Astrocyte (in vitro differentiated cells and primary cell): ENCODE results near the gene SLC10A4. TPM values are rescaled to one million over a fixed set of nuclear protein-coding genes. Genes with fewer than 3 reads are reported as not detected.

Source experiments
- DNase-seq: peaks from one replicate; pipeline ENCODE4 v3.0.0-alpha.2; 2010; ENCODE audit warnings: low read depth
- FAIRE-seq: peaks from 2 replicates; lab custom pipeline; 2011; peaks lifted over from hg19 to GRCh38; lab: Jason Lieb, UNC
- H2AFZ ChIP-seq: 2 replicates; pipeline ENCODE4 v1.6.0; 2012; ENCODE audit warnings: low read depth, low read length, inconsistent platforms
- H3K27ac ChIP-seq: 2 replicates; pipeline ENCODE4 v1.5.1; 2011; ENCODE audit warnings: low read depth, low read length, inconsistent platforms
- H3K27me3 ChIP-seq: 2 replicates; pipeline ENCODE4 v1.6.0; 2011; ENCODE audit warnings: low read length, inconsistent platforms; ENCODE audit not compliant: insufficient read depth
- H3K36me3 ChIP-seq: 2 replicates; pipeline ENCODE4 v1.5.1; 2011; ENCODE audit warnings: low read length, inconsistent platforms; ENCODE audit not compliant: insufficient read depth
- H3K4me1 ChIP-seq: 2 replicates; pipeline ENCODE4 v1.5.1; 2011; ENCODE audit warnings: low read length, inconsistent platforms; ENCODE audit not compliant: insufficient read depth
- H3K4me2 ChIP-seq: 2 replicates; pipeline ENCODE4 v1.6.0; 2012; ENCODE audit warnings: low read length, inconsistent platforms
- H3K4me3 ChIP-seq: 2 replicates; pipeline ENCODE4 v1.5.1; 2011; ENCODE audit warnings: low read depth, mild to moderate bottlenecking, low read length, inconsistent platforms; ENCODE audit not compliant: insufficient read depth
- H3K79me2 ChIP-seq: 2 replicates; pipeline ENCODE4 v1.6.0; 2012; ENCODE audit warnings: mild to moderate bottlenecking, low read length, inconsistent platforms; ENCODE audit not compliant: insufficient read depth
- H3K9ac ChIP-seq: 2 replicates; pipeline ENCODE4 v1.6.0; 2012; ENCODE audit warnings: mild to moderate bottlenecking, low read length, inconsistent platforms
- H3K9me3 ChIP-seq: 2 replicates; pipeline ENCODE4 v1.5.1; 2012; ENCODE audit warnings: low read depth, mild to moderate bottlenecking, low read length, inconsistent platforms; ENCODE audit not compliant: insufficient read depth
- H4K20me1 ChIP-seq: 2 replicates; pipeline ENCODE4 v1.6.0; 2012; ENCODE audit warnings: low read length, inconsistent platforms; ENCODE audit not compliant: insufficient read depth
- H3K27ac Mint-ChIP-seq: one replicate; pipeline ENCODE4 v1.8.0; 2021; ENCODE audit warnings: mild to moderate bottlenecking, mixed read lengths; ENCODE audit not compliant: unreplicated experiment
- H3K27me3 Mint-ChIP-seq: one replicate; pipeline ENCODE4 v1.8.0; 2021; ENCODE audit warnings: low read depth, mixed read lengths; ENCODE audit not compliant: unreplicated experiment
- H3K36me3 Mint-ChIP-seq: one replicate; pipeline ENCODE4 v1.8.0; 2021; ENCODE audit warnings: low read depth, mixed read lengths; ENCODE audit not compliant: unreplicated experiment
- H3K4me1 Mint-ChIP-seq: one replicate; pipeline ENCODE4 v1.8.0; 2021; ENCODE audit warnings: low read depth, mixed read lengths; ENCODE audit not compliant: unreplicated experiment
- H3K4me3 Mint-ChIP-seq: one replicate; pipeline ENCODE4 v1.8.0; 2021; ENCODE audit warnings: mild to moderate bottlenecking, moderate library complexity, mixed read lengths; ENCODE audit not compliant: unreplicated experiment
- H3K9me3 Mint-ChIP-seq: one replicate; pipeline ENCODE4 v1.8.0; 2021; ENCODE audit warnings: mild to moderate bottlenecking, mixed read lengths; ENCODE audit not compliant: unreplicated experiment
- CTCF ChIP-seq: IDR thresholded peaks from 2 replicates; pipeline ENCODE4 v1.5.1; 2011; ENCODE audit warnings: low read depth, mild to moderate bottlenecking, inconsistent platforms, low read length, moderate library complexity; ENCODE audit not compliant: insufficient read depth
- EZH2 ChIP-seq: IDR thresholded peaks from 2 replicates; pipeline ENCODE4 v1.6.1; 2012; ENCODE audit warnings: mild to moderate bottlenecking, low read length, inconsistent platforms; ENCODE audit not compliant: insufficient read depth
- total RNA-seq: library from RNA; stranded (reverse); gene quantifications from 2 replicates; pipeline ENCODE4 v1.2.1, GENCODE V29; 2021

Gene SLC10A4
- total RNA-seq, 1 donor from 2014 or later = 0.16 TPM

GRCh38 chr4:48472794-48473193, 10.3 kb upstream of the SLC10A4 start:
- Mint-ChIP-seq H3K27ac (no peak overlapping the region), H3K9me3 (no peaks in the 10 kb centered on the region), H3K4me3 (no peak overlapping the region), H3K4me1 (peaks cover 15% of the 10 kb centered on the region), H3K36me3 (peaks cover 2% of the 10 kb centered on the region), H3K27me3 (peaks cover 7% of the 10 kb centered on the region)
- Histone ChIP-seq H3K9me3 (no peaks in the 10 kb centered on the region), H3K9ac (no peak overlapping the region), H3K4me2 (no peak overlapping the region), H3K4me3 (no peak overlapping the region), H3K27ac (no peak overlapping the region), H4K20me1 (no peaks in the 10 kb centered on the region), H3K79me2 (no peaks in the 10 kb centered on the region), H3K36me3 (no peaks in the 10 kb centered on the region), H3K27me3 (no peaks in the 10 kb centered on the region), H3K4me1 (no peaks in the 10 kb centered on the region), H2AFZ (no peak overlapping the region)
- no peak for DNase-seq
- FAIRE-seq = no peak
- no peak for TF ChIP-seq CTCF
- no peak for TF ChIP-seq EZH2

- peaks cover 11% of the 10 kb centered on the region for H3K27me3 Mint-ChIP-seq
- Histone ChIP-seq H3K9ac (no peak overlapping the region), H3K27ac (no peak overlapping the region), H2AFZ (no peak overlapping the region), H3K4me3 (no peak overlapping the region), H3K27me3 (peaks cover 4% of the 10 kb centered on the region), H3K4me2 (no peak overlapping the region), H3K9me3 (no peaks in the 10 kb centered on the region), H3K4me1 (no peaks in the 10 kb centered on the region), H4K20me1 (no peaks in the 10 kb centered on the region), H3K36me3 (no peaks in the 10 kb centered on the region), H3K79me2 (no peaks in the 10 kb centered on the region)
- peaks cover 3% of the 10 kb centered on the region for H3K4me1 Mint-ChIP-seq
- H3K9me3 Mint-ChIP-seq = no peaks in the 10 kb centered on the region
- peaks cover 2% of the 10 kb centered on the region for H3K36me3 Mint-ChIP-seq
- TF ChIP-seq CTCF (no peak), EZH2 (no peak)
- no peak overlapping the region for H3K27ac Mint-ChIP-seq
- FAIRE-seq (no peak), DNase-seq (no peak)
- H3K4me3 Mint-ChIP-seq = no peak overlapping the region
Observed at GRCh38 chr4:48475770-48476169, 7.4 kb upstream of the SLC10A4 start.

- FAIRE-seq (no peak), DNase-seq (no peak)
- Histone ChIP-seq H2AFZ (no peak overlapping the region), H3K79me2 (no peaks in the 10 kb centered on the region), H3K27me3 (peaks cover 20% of the 10 kb centered on the region), H3K27ac (no peak overlapping the region), H3K36me3 (no peaks in the 10 kb centered on the region), H3K9me3 (no peaks in the 10 kb centered on the region), H3K9ac (no peak overlapping the region), H3K4me3 (no peak overlapping the region), H4K20me1 (no peaks in the 10 kb centered on the region), H3K4me1 (no peaks in the 10 kb centered on the region), H3K4me2 (no peak overlapping the region)
- H3K27ac Mint-ChIP-seq = no peak overlapping the region
- no peak for TF ChIP-seq EZH2
- no peak for TF ChIP-seq CTCF
- H3K27me3 Mint-ChIP-seq = peaks cover 34% of the 10 kb centered on the region
- H3K9me3 Mint-ChIP-seq = no peaks in the 10 kb centered on the region
- peaks cover 3% of the 10 kb centered on the region for H3K4me1 Mint-ChIP-seq
- no peak overlapping the region for H3K4me3 Mint-ChIP-seq
- H3K36me3 Mint-ChIP-seq = peaks cover 2% of the 10 kb centered on the region
Observed at GRCh38 chr4:48478273-48478672, 4.9 kb upstream of the SLC10A4 start.
